Left kidney (tissue), 2 donors: ENCODE data around the gene CCDC14. TPM values are rescaled to one million over a fixed set of nuclear protein-coding genes. Genes with fewer than 3 reads are reported as not detected.
A peak's percentile ranks its signal among the peaks of the same experiment; 100 is the strongest.
"Not testable (repeated sequence)": the region's sequence is repeated elsewhere in the genome, so short reads cannot be mapped to it uniquely, and the experiment has no call there.

Experiments used
- DNase-seq: peaks from one replicate; pipeline ENCODE4 v3.0.0-alpha.2; 2013
- polyA plus RNA-seq: library from polyadenylated mRNA; unstranded; fragments of 120-200 nt; gene quantifications from one replicate; pipeline ENCODE4 v1.2.1, GENCODE V29; 2013; ENCODE audit not compliant: insufficient read length

Gene CCDC14
- polyA plus RNA-seq, 1 donor: 218 TPM

DNA sequence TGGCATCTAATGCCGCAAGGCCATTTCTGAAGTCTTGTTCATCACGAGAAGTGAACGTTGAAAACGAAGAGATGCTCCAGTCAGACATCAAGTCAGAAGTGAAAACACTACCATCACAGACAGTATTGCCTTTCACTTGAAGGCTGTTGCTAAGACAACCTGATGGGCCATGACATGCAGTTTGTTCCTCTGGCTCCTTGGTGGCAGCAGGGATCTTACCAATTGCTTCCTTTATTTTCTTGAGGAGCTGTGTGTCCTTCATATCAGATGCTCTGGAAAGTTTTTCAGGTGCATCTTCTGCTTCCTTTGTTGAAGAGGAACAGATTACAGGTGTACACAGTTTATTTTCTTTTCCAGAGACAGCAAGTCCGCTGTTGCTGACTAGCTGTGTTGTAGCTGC is 46.2 kb downstream of the CCDC14 start:
- DNase-seq: no peak

DNA sequence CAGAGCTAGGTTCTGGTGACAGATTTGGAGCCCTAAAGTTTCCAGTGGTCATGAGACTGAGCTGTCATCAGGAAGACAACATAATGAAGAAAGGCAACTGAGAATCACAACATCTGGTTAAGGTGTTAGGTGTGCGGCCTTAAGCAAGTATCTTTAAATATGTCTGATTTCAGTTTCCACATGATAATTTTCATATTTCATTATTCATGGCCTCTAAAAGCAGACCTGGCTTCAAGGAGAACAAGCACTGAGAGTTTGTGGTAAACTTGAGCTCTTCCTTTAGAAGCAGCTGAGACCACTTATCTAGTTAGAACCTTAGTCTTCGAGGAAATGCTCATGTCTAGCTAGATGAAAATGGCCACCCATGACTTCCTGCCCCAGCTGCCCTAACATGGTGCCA is 51.2 kb downstream of the CCDC14 start:
- no peak for DNase-seq

DNA sequence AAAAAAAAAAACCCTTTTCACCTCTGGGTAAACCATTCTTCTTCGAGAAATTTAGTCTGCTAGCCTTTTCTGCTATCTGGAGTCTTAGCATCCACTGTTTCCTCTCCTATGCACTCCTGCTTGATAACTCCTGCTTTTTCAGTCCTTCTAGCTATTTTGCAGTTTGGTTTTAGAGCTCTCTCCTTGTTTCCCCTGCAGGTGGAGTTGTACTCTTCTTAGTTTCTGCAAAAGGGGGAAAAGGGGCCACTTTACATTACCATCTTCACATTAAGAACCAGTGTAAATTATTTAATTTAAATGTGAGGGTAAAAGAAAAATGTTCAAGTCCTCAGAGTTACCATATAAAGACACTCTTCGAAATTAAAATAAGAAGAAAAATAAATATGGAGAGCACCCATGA is 53.3 kb downstream of the CCDC14 start:
- DNase-seq: no peak

- no peak for DNase-seq
These were observed 61.6 kb downstream of the CCDC14 start for GRCh38 chr3:123899300-123899865.

DNA sequence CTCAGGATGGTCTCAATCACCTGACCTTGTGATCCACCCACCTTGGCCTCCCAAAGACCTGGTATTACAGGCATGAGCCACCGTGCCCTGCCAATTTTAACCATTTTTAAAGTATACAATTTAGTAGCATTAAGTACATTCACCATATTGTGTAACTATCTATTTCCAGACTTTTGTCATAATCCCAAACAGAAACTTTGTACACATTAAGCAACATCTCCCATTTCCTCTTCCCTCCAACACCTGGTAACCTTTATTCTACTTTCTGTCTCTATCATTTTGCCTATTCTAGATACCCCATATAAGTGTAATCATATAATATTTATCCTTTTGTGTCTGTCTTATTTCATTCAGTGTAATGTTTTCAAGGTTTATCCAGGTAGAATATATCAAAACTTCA is 68.0 kb downstream of the CCDC14 start:
- no peak for DNase-seq

GRCh38 chr3:123892195-123892594 is 68.8 kb downstream of the CCDC14 start:
- DNase-seq: no peak

- not testable (repeated sequence) for DNase-seq
These were observed 70.0 kb downstream of the CCDC14 start for GRCh38 chr3:123890991-123891390.

DNA sequence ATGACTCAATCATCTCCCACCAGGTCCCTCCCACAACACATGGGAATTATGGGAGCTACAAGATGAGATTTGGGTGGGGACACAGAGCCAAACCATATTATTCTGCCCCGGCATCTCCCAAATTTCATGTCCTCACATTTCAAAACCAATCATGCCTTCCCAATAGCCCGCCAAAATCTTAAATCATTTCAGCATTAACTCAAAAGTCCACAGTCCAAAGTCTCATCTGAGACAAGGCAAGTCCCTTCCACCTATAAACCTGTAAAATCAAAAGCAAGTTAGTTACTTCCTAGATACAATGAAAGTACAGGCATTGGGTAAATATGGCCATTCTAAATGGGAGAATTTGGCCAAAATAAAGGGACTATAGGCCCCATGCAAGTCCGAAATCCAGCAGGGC is 70.9 kb downstream of the CCDC14 start:
- DNase-seq: not testable (repeated sequence)

DNA sequence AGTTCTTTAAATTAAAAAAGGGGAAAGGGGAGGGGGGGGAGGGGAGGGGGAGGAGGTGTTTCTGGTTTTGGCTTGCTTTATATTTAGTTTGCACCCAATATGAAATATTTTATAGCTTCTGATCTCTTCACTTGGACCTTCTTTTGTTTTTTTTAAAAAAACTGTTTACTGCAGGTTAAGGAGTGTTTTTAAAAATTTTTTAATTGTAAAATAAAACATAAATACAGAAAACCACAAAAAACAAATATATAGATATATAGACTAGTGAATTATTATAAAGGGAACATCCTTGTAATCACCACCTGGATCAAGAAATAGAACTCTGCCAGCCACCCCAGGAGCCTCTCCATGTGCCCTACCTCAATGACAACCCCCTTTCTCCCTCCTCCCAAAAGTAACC is 76.0 kb downstream of the CCDC14 start:
- DNase-seq: no peak

GRCh38 chr3:123884203-123884831 is 76.7 kb downstream of the CCDC14 start, which contains the start of gene MYLK:
MYLK (minus strand) TSS chr3:123884332; CDS start chr3:123793841, 90,491 bp downstream.
- DNase-seq: peak; percentile 72

DNA sequence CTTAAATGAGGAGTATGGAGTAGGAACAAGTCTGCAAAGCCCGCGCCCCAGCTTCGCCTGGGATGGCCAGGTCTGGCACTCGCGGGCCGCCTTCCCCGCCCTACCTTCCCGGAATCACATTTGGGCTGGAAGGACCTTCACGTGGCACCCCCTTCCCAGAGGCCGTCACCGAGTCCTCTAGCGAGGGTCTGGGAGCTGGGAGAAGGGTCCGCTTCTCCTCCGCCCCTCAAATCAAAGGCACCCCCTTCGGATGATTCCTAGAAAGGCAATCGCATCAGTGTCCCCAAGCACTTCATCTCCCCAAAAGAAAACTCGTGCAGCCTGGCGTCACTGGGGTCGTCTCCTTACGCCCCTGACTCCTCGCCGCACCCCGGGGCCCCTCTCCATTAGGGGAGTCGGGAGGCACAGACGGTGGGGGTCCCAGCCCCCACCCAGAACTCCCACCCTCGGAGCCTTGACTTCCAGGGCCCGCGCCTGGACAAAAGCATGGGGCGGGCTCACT is 77.3 kb downstream of the CCDC14 start:
- peak; percentile 26 for DNase-seq

- DNase-seq: no peak
These were observed 77.9 kb downstream of the CCDC14 start for GRCh38 chr3:123883111-123883510.

- no peak for DNase-seq
These were observed 79.3 kb downstream of the CCDC14 start for GRCh38 chr3:123881771-123882170.

- no peak for DNase-seq
These were observed 79.9 kb downstream of the CCDC14 start for GRCh38 chr3:123880998-123881561.

GRCh38 chr3:123878807-123879206 is 82.2 kb downstream of the CCDC14 start:
- DNase-seq: no peak

DNA sequence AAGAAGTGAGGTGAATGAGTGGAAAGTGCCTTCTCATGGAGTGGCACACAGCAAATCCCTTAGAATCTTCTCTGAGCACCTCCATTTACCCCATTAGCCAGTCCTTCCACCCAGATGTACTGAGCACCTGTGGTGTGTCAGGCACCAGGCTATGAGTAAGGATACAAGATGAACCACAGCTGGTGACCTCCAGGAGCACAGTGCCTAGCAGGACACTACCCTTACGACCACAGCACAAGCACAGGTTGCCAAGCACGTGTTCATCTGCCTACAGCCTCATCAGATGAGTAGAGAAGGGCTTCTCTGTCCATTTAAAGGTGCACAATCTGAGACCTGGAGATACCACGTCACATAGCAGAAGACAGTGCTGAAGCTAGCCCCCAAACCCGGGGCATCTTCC is 83.1 kb downstream of the CCDC14 start:
- DNase-seq: no peak

- no peak for DNase-seq
These were observed 83.6 kb downstream of the CCDC14 start for GRCh38 chr3:123877466-123877865.

GRCh38 chr3:123876858-123877257 is 84.2 kb downstream of the CCDC14 start:
- no peak for DNase-seq

DNA sequence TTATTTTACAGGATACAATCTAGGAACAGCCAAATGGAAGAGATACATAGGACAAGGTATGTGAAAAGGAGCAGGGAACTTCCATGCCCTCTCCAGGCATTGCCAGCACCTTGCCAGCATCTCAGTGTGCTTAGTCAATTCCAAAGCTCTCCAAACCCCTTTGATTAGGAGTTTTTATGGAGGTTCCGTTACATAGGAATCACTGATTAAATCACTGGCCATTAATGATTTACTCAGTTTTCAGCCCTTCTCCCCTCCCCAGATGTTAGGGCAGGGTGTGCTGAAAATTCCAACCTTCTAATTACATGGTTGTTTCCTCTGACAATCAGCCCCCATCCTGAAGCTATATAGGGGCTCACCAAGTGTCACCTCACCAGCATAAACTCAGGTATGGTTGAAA is 88.4 kb downstream of the CCDC14 start:
- no peak for DNase-seq

- no peak for DNase-seq
These were observed 89.1 kb downstream of the CCDC14 start for GRCh38 chr3:123871946-123872345.

GRCh38 chr3:123870033-123870432 is 91.0 kb downstream of the CCDC14 start:
- no peak for DNase-seq

DNA sequence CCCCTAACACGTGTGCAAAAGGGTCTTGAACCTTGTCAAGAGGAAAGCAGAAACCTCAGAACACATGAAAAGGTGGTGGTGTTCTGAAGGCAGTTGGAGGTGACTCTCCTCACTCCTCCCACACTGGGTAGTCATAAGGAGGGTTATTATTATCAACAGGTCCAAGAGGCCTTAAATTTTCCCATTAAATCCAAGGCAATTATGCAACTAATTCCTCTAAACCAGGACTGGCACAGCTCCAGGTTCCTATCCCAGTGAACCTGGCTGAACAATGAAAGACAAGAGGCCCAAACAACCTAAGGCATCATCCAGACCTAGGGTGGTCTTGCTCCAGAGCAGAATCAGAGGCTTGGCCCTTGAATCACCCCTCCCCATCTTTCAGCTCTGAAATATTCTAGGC is 91.9 kb downstream of the CCDC14 start:
- no peak for DNase-seq

- no peak for DNase-seq
These were observed 96.3 kb downstream of the CCDC14 start for GRCh38 chr3:123864706-123865105.
